Lower leg skin (tissue), 4 donors: ENCODE data around the gene PCNX1. TPM values are rescaled to one million over a fixed set of nuclear protein-coding genes. Genes with fewer than 3 reads are reported as not detected.

ENCODE experiments used
- DNase-seq, 2 donors: peaks; one replicate each; pipeline ENCODE4 v3.0.0-alpha.2; 2019; ENCODE audit warnings: low spot score in 2 of 2
- H3K4me3 ChIP-seq: fragments of 200-600 bp; sonication (generic); 2 replicates; pipeline ENCODE4 v1.5.1; 2017; ENCODE audit warnings: mild to moderate bottlenecking, low read depth; ENCODE audit not compliant: poor library complexity, severe bottlenecking
- POLR2A ChIP-seq, 2 donors: fragments of 450-650 bp; IDR thresholded peaks; one replicate each; pipeline ENCODE4 v1.6.1; 2016 to 2017; ENCODE audit warnings: antibody characterized with exemption in 2 of 2, mild to moderate bottlenecking in 1 of 2, moderate library complexity in 1 of 2
- WGBS, 2 donors: methylation state at CpG; one replicate each; pipeline ENCODE4 v1.1.5; 2018; 5-methylcytosine and 5-hydroxymethylcytosine counted together
- intact Hi-C: fragments of 100-400 bp; cut with DNase I; formaldehyde crosslinking; loops from one replicate; pipeline ENCODE4 v1.15.0; 2023; ENCODE audit warnings: low total_unique reads
- total RNA-seq, 4 donors: library from RNA; depleted of rRNA; stranded (reverse); fragments of >200 nt; gene quantifications; one replicate each; pipeline ENCODE4 v1.1.0, GENCODE V29; 2016
- TF ChIP-seq, protein P1 (sequence below), 3 donors: fragments of 450-650 bp; IDR thresholded peaks; one replicate each; pipeline ENCODE4 v1.5.1; 2016; ENCODE audit warnings: antibody characterized with exemption in 3 of 3, mild to moderate bottlenecking in 3 of 3, moderate library complexity in 2 of 3

PCNX1 gene
- total RNA-seq, 4 donors from 2014 or later: 14.7 to 29.4 (median 25.6) TPM

DNA sequence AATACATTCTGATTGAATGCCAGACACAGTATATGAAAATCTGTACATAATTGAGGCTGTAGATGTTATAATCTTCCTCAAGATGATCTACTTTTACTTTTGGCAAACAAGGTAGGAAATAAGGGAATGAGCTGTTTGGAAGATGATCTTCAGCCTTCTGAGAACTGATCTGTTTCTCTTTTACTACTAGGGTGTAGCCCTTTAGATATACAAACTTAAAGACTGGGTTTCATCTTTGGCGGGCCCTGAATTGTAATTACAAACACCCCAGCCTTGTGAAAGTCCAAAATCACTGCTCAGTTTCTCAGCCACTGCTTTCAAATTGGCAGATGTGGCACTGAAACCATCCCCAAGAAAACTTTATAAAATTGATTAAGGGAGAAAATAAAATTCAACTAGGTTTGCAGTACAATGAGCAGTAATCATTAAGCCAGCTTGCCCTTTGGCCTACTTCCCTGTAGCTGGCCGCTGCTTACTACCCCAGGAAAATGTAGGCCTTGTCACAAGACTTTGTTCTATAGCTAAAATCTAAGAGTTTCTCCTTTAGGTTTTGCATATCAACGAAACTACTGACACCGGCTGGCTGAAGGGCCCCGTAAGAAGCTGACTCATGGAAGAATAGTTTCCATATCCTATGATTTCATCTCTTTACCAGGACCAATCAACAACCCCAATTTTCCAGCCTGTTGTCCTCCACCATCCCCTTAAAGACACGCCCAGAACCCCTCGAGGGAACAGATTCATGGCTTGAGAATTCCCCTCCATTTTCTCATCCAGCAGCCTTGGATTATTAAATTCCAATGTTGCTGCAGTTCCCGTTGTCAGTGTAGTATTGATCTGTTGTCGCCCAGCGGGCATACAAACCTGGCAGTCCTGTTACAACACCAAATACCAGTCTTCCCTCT, 210.8 kb downstream of the PCNX1 start:
- DNase-seq: no peak
- 62 to 63% methylated on average over 10 of the region's 10 CpGs for whole genome bisulfite sequencing, 2 donors
- TF ChIP-seq POLR2A (IDR thresholded peaks at IDR 0.05): no peak
- TF ChIP-seq, protein P1, sequence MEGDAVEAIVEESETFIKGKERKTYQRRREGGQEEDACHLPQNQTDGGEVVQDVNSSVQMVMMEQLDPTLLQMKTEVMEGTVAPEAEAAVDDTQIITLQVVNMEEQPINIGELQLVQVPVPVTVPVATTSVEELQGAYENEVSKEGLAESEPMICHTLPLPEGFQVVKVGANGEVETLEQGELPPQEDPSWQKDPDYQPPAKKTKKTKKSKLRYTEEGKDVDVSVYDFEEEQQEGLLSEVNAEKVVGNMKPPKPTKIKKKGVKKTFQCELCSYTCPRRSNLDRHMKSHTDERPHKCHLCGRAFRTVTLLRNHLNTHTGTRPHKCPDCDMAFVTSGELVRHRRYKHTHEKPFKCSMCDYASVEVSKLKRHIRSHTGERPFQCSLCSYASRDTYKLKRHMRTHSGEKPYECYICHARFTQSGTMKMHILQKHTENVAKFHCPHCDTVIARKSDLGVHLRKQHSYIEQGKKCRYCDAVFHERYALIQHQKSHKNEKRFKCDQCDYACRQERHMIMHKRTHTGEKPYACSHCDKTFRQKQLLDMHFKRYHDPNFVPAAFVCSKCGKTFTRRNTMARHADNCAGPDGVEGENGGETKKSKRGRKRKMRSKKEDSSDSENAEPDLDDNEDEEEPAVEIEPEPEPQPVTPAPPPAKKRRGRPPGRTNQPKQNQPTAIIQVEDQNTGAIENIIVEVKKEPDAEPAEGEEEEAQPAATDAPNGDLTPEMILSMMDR (IDR thresholded peaks at IDR 0.05): no peak
- H3K4me3 ChIP-seq: no peak overlapping the region
- intact Hi-C loops: no loop called here

DNA sequence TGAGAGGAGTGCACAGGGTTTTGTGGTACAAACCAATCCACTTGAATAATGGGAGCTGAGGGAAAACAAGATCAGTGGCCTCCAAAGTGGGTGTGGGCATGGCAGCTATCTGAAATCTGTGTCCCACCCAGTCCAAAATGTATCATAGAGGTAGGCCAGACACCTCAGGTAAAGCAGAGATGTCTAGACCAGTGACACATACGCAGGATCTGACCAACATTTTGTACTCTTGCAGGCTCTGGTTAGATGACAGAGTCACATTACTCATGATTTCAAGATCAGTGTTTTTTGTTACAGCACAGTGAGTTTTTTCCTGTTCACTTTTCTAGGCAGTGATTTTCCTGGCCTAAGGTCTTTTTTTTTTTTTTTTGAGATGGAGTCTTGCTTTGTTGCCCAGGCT, 211.8 kb downstream of the PCNX1 start:
- 84 to 92% methylated on average over 1 of the region's 1 CpG for WGBS, 2 donors
- intact Hi-C loops: no loop called here
- TF ChIP-seq, protein P1 (IDR thresholded peaks at IDR 0.05): no peak
- TF ChIP-seq POLR2A (IDR thresholded peaks at IDR 0.05): no peak
- DNase-seq: no peak
- H3K4me3 ChIP-seq: no peak overlapping the region

DNA sequence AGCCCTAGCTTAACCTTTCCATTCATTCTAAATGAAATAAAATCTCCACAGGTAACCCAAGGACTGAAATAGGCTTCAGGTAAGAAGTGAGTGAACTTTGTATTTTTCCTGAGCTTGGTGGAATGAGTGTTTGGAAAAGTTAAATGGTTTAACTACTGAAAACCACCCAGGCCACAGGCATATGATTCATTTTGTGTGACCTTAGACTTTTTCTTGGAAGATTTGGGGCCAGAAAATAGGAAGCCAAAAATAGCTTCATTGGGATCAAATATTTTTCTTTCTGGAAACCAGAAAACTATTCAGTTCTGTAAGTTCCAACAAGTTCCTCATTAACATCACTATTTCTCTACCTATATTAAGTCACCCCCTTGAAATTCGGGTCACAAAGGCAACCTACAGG, 212.6 kb downstream of the PCNX1 start:
- 94 to 100% methylated on average over 1 of the region's 1 CpG for WGBS, 2 donors
- intact Hi-C loops: no loop called here
- TF ChIP-seq, protein P1 (IDR thresholded peaks at IDR 0.05): no peak
- TF ChIP-seq POLR2A (IDR thresholded peaks at IDR 0.05): no peak
- H3K4me3 ChIP-seq: no peak overlapping the region
- DNase-seq: no peak

DNA sequence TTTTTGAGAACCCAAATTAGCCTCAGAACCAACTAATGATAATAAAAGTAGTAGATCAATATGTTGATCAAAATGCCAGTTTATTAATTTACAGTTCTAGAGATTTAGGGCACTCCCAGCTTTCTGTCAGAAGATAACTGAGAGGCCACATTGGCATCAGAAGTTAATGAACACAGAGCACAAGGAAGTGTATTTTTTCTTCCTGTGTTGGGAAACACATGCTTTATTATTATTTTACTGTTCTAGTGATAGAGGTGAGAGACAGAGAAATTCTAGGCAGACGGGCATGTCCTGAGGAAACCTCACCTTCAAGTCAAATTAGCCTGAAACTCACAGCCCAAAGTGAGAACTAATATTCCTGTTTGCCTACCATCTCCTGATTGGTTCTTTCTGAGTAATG, 213.7 kb downstream of the PCNX1 start:
- intact Hi-C loops: no loop called here
- no peak for DNase-seq
- TF ChIP-seq, protein P1 (IDR thresholded peaks at IDR 0.05): no peak
- TF ChIP-seq POLR2A (IDR thresholded peaks at IDR 0.05): no peak
- 81 to 90% methylated on average over 1 of the region's 1 CpG for WGBS, 2 donors
- no peak overlapping the region for H3K4me3 ChIP-seq

DNA sequence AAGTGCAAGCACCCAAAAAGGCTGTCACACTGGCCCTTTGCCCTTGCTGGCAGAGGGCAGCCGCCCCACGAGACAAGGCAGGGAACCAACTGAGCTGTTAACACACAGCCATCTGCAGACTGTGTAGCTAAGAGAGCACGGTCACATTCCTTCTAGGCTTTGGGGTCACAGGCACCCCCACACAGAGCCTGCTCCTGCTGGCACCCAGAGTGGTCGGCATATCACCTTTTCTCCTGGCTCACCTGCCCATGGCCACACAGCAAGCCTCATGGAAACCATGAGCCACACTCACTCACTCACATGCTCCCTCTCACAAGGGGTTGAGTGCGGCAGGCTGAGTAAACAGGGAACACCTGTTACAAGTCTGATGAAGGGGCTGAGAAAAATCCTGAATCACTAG, 214.5 kb downstream of the PCNX1 start:
- H3K4me3 ChIP-seq: no peak overlapping the region
- intact Hi-C loops: no loop called here
- TF ChIP-seq POLR2A (IDR thresholded peaks at IDR 0.05): no peak
- TF ChIP-seq, protein P1 (IDR thresholded peaks at IDR 0.05): no peak
- 92 to 99% methylated on average over 5 of the region's 5 CpGs for WGBS, 2 donors
- DNase-seq: no peak
